Measurements from ENCODE around the gene TICAM1. TPM values are rescaled to one million over a fixed set of nuclear protein-coding genes. Genes with fewer than 3 reads are reported as not detected.

Gene TICAM1
- total RNA-seq: 3.9 and 8.2 TPM in 2 replicates

DNA sequence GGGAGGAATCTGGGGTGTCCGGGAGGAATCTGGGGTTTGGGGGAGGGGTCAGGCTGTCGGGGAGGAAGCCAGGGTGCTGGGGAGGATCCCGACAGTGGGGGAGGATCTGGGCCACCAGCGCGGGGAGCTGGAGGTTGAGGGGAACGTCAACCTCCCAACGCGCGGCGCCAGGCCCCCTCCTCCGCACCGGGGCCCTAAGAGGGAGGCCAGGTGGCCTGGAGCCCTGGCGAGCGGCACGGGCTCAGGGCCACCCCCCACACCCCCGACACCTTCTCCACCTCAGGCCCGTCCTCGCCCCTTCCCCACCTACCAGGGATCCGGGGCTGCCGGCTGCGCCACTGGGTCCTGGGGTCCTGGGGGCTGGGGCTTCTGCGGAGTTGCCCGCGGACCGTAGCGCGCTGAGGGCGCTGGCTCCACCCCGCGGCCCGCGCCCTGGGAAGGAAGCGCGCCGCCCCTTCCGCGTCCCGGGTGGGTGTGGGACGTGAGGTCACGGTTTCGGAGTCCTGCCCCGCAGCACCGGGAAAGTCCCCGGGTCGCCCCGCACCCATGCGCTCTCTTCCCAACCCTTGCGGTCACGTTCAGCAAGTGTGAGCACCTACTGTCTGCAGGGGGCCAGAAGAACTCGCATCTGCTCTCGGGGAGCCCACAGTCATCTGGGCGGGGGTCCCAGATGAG, at the start of gene TICAM1:
TICAM1 (minus strand) TSS at position 409 of the 675 bp plus-strand sequence. CDS start 13,335 bp downstream, outside the sequence.

DNA sequence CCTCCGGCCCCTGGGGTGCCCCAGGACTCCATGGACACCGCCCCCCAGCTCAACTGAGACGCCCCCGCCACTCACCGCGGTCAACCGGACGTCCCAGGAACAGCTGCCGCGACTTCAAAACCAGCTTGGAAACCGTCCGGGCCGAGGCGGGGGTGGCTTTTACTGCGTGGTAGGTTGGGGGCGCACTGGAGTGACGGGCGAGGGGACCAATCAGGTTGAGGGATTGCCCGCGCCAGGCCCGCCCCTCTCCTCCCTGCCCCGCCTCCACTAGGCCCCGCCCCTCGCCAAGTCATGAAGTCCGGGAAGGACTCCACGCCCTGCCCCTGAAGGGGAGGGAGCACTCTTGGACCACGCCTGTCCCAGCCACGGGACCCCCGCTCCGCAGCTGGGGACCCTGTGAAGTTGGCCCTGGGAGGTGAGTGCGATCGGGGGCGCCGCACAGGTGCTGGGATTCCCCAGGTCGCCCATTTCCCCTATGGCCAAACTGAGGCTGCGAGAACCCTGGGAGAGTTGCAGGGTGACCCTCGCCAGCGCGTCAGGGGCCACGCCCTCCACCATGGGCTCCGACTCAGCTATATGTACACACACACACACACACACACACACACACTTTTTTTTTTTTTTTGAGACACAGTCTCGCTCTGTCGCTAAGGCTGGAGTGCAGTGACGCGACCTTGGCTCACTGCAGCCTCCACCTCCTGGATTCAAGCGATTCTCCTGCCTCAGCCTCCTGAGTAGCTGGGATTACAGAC, 36.2 kb upstream of the TICAM1 start, which contains the start of gene PLIN3:
PLIN3 (minus strand) TSS at position 134 of the 752 bp plus-strand sequence. CDS start 6,273 bp downstream, outside the sequence.

DNA sequence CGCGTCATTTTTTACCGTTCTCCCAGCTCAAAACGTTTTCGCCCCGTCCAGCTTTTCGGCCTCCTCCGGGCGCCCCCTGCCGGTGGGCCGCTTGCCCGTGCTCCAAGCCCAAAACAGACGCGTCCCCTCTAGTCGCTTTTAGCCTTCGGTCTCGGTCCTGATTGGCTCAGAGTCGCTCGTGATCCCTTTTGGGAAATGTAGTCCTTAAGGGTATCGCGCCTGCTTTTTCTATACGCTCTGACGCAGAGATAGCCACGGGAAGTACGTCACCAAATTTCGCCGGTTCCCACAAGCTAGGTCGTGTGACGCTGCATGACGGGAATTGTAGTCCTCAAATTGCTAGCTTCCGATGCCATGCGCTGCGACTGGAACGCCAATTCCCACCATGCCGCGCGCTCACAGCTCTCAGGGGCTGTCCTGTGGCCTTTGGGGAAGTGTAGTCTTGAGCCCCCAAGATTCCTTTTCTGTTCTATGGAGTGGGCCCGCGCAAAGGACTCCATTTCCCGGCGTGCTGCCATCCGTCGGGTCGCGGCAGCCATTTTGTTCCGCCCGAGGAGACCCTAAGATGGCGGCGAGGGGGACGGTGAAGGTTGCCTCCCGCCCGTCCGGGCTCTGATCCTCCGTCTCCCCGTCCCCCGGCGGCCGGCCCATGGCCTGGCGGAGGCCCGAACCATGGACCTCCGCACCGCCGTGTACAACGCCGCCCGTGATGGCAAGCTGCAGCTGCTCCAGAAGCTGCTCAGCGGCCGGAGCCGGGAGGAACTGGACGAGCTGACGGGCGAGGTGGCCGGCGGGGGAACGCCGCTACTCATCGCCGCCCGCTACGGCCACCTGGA, 40.1 kb downstream of the TICAM1 start, which contains the start of gene FEM1A:
FEM1A (plus strand) TSS at position 552 of the 836 bp plus-strand sequence; CDS start at position 673, 121 bp downstream.

Other genes starting within 250 kb of the TICAM1 start
- 5.7 and 6.1 TPM in 2 replicates for gene TNFAIP8L1, start 192.2 kb downstream of the TICAM1 start, total RNA-seq
- gene MYDGF, start 161.4 kb downstream of the TICAM1 start, total RNA-seq: 118 and 142 TPM in 2 replicates
- gene DPP9, start 107.9 kb downstream of the TICAM1 start, total RNA-seq: 90.9 and 114 TPM in 2 replicates
- 15.8 and 19.5 TPM in 2 replicates for gene FEM1A, start 40.0 kb downstream of the TICAM1 start, total RNA-seq
- 78.4 and 112 TPM in 2 replicates for gene PLIN3, start 36.0 kb upstream of the TICAM1 start, total RNA-seq
- not detected in 2 replicates for gene ARRDC5, start 71.2 kb upstream of the TICAM1 start, total RNA-seq
- 40.7 and 46.9 TPM in 2 replicates for gene UHRF1, start 77.8 kb upstream of the TICAM1 start, total RNA-seq
- 15.6 and 19.8 TPM in 2 replicates for gene KDM4B, start 137.4 kb upstream of the TICAM1 start, total RNA-seq

Data from airway epithelial cell (primary cell).